Fibroblast of skin of left biceps (primary cell): ENCODE measurements around the gene KLHDC3.
"Not testable (repeated sequence)": the region's sequence is repeated elsewhere in the genome, so short reads cannot be mapped to it uniquely, and the experiment has no call there.

Experiments
- DNase-seq, 2 experiments: peaks; one replicate each; pipeline ENCODE4 v3.0.0-alpha.2; 2013; ENCODE audit warnings: low read depth in 2 of 2

KLHDC3 gene

DNA sequence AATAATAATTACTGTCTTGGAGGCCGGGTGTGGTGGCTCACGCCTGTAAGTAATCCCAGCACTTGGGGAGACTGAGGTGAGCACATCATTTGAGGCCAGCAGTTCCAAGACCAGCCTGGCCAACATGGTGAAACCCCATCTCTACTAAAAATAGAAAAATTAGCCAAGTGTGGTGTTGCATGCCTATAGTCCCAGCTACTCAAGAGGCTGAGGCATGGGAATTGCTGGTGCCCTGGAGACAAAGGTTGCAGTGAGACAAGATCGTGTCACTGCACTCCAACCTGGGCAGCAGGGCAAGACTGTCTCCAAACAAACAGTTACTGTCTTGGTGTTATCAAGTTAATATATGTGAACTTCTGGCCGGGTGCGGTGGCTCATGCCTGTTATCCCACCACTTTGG is 12.3 kb downstream of the KLHDC3 start:
- no peak for DNase-seq

GRCh38 chr6:43029120-43029519 is 15.1 kb downstream of the KLHDC3 start:
- no peak for DNase-seq

DNA sequence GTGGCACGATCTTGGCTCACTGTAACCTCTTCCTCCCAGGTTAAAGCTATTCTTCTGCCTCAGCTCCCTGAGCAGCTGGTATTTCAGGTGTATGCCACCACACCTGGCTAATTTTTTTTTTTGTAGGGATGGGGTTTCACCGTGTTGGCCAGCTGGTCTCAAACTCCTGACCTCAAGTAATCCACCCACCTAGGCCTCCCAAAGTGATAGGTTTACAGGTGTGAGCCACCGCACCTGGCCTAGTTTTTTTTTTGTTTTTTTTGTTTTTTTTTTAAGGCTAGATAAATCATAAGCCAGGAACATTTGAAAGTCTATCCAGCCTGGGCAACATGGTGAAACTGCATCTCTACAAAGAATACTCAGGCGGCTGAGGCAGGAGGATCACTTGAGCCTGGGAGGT is 18.3 kb downstream of the KLHDC3 start:
- DNase-seq = no peak

DNA sequence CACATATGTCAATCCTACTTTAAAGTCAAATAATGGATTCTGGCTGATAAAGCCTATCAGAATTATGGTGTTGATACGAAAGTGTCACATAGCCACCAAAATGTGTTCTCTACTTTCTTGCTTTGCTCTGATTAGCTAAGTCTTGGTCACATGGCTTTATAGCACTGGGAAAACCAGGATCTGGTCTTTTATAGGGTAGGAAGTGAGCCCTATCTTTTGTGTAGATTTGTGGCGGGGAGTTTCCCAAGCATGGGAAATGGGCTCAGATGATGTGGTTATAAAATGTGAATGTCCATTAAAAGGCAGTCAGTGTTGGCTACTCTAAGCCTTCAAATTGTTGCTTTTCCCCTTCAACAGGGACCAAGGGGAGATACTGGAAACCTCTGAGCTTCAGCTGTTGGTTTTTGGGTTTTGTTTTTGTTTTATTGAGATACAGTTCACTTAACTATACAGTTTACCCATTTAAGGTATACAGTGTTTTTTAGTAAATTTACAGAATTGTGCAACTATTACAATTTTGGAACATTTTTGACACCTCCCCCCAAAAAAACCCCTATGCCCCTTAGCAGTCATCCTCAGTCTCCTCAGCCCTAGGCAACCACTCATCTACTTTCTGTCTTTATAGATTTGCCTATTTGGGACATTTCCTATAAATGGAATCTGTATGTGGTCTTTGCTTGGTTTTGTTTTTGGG is 19.6 kb downstream of the KLHDC3 start:
- DNase-seq = no peak

DNA sequence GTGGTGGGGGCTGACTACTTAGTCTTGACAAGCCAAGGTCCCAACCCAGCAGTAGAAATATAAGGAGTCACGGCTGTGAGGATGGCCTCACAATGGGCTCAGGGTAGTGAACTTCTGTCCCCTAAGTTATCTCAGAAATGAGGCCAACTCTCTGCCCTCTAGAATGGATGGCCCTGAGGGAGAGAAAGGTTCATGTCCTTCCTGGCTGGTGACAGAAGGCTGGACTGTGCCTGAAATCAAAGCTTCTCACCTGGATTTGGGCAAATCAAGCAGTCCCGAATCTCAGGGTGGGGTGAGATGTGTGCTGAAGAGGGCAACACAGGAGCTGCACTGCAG is 20.1 kb downstream of the KLHDC3 start:
- no peak for DNase-seq

DNA sequence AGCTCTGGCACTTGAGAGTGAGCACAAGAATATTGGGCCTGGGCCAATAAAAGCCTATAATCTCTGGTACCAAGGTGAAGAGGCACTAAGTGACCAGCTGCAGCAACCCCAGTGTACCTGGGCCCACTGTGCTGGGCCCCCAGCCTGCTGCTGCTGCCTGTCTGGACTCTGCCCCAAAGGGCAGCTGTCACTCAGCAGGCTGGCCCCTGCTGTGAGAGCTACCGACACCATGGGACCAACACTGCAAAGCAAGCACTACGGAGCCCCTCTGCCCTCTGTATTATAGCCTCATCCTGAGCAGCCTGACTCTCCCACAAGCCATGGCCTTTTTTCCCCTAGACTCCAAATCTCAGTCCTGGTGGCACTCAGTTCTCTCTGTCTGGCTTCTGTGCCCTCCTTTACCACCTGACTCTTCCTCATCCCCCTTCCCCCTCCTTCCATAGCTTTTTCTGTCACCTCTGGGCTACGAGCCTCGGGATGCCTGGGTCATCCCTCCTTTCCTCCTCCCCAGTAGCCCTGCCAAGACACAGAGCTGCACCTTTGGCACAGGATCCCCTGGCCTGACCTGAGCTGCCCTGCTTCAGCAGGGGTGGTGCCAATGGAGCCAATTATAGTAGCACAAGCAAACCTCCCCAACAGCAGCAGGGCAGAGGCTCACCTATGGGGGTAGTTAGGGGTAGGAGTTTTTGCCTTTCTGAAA is 21.6 kb downstream of the KLHDC3 start:
- no peak for DNase-seq

DNA sequence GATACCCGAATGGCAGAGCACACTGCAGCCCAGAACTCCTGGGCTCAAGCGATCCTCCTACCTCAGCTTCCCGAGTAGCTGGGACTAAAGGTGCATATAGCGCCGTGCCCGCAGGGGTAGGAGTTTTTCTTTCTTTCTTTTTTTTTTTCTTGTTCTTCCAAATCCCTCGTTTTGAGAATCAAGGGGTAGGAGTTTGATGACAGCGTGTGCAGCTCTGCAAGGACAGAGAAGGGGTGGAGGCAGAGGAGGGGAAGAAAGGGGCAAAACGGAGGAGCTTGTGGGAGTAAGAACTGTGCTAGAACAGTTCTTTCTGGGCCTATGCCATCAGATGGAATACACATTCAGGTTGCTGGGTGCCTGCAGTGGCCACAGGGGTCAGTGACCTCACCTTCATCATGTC is 22.7 kb downstream of the KLHDC3 start:
- DNase-seq = no peak

- no peak for DNase-seq
Observed at GRCh38 chr6:43037197-43037596, 23.1 kb downstream of the KLHDC3 start.

GRCh38 chr6:43037706-43038105 is 23.7 kb downstream of the KLHDC3 start:
- no peak for DNase-seq

DNA sequence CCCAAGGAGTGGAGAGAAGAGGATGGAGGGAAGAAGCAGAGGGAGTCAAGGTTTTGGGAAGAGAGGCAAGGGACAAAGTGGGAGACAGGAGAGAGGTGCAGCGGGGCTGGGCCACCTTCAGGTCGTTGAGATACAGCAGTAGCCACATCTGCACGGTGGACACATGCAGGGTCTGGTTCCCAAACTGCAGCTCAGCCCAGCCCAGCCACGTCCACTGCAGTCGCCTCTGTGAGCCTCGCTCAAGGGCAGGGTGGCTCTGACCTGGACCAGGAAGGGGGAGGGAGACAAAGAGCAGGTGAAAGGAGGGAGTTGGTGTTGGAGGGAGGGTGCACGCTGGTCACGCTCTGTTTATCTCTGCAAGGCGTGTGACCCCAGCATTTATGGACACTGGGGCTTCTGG is 24.7 kb downstream of the KLHDC3 start:
- DNase-seq = no peak

DNA sequence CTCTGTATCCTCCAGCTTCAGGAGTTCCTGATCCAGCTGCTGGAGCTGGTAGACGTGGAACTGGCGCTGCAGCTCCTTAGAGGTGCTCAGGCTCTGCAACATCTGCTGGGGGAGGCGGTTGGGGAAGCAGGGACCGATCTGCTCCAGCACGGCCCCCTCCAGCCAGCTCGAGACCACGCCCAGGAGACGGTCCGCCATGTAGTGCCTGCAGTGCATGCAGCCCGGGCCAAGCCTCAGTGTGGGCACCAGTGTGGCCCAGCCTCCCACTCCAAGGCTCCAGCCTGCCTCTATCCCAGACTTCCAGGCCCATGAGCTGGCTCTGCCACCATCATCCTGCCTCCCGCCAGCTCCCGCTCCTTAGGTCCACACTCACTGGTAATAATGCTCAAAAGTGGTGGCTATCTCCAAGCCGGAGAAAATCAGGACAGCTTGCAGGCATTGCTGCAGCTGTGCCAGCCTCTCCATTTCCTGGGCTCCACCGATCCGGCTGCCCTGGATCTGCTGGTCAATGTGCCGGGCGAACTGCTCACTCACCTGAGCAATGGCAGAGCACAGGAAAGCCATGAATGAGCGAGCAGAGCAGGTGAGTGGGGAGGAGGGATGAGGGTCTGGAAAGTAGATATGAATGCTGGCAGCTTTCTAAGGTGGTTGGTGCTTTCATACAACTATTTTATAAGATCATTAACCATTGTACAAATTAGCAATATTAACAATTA is 26.7 kb downstream of the KLHDC3 start:
- no peak for DNase-seq

GRCh38 chr6:43041475-43041874 is 27.4 kb downstream of the KLHDC3 start:
- DNase-seq = not testable (repeated sequence)

DNA sequence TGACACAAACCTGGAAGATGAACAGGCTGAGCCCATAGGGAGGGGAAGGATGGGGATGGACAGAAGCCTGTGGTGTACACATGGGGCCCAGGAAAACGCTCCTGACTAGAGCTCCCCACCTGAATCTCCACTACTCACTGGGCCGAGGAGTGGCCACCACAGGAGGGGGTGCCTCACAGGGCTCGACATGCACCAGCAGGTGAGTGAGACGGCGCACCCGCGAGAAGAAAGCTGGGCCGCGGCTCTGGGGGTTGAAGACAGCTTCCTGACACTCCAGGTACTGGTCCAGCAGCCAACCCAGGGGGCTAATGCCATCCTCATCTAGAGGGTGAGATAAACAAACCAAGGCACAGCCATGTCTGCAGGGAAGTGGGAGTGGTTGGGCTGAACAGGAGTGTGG is 29.3 kb downstream of the KLHDC3 start:
- no peak for DNase-seq

DNA sequence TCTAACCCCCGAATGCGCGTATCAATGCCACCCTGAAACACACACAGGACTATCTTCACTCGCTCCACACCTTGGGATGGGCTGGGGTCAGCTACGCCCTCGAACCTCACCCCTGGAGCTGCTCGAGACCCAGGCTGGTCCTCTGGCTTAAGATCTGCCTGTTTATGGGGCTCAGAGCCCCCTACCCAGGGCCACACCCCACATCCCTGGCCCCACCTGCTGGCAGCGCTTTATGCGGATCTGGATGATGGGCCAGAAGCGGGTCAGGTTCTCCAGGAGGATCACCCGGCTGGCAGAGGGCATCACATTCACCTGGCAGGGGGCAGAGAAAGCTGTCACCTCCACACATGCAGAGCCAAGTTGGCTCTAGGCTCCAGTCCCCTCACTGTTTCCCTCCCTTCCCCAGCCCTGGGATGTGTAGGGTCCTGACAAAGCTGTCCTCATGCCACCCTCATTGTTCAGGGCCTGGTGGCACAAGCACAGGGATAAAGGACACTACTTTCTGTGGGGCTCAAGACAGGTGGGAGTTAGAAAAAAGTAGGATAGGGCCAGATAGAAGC is 31.4 kb downstream of the KLHDC3 start:
- DNase-seq = no peak

GRCh38 chr6:43047998-43048397 is 33.9 kb downstream of the KLHDC3 start:
- no peak for DNase-seq

- no peak for DNase-seq
Observed at GRCh38 chr6:43050981-43051380, 36.9 kb downstream of the KLHDC3 start.

DNA sequence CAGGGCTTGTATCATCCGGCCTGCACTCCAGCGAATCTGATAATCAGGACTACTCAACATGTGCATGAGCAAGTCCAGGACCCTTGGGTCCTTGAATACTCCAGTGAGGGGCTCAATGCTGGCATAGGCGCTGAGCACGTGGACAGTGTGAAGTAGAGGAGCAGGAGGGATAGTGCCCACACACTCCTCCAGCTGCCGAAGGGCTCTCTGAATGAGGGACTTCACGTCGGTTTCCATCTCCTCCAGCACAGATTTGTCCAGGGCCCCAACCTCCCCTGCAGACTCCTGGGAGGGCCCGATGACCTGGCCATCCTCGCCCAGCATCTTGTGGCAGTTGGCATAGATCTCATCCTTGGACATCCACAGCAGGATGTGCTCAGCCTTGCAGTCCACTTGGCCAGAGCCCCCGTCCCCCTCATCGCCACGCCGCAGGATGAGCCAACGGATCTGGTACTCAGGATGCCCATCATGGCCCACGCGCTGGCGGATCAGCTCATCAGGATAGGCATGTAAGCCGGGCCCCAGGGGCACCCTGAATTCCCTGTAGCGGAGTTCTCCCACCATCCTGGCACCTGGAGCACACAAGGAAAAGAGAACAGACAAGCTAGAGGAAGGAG is 38.3 kb downstream of the KLHDC3 start:
- DNase-seq = no peak

DNA sequence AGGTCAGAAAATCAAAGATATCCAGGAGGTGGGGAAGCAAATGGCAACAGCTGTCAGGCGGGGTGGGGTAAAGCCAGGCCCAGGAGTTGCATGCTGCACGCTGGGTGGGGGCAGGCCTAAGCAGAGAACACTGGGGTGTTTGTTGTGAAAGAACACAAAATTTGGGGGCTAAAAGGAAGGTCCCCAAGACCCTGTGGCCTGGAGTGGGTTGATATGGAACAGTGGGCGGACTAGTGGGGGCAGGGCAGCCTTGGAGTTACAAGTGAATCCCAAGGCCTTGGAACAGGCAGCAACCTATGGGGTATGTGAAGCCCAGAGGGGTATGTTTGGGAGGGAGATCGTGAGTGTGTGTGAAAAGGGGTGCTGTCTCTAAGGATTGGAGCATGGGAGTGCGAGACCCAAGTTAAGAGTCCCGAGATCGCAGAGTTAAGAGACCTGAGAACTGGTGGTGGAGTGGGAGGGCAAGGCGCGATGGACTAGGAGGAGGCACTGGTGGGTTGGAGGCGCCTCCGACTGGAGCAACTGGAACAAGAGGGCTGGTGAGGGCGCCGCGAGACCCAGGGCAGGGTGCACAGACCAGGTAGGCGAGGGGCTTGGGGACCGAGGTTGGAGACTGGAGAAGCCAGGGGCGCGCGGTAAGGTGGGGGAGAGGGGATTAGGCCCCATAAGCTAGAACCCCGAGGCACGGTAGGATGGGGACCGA is 38.9 kb downstream of the KLHDC3 start:
- DNase-seq = no peak

- DNase-seq = peak; percentile 87
Observed at GRCh38 chr6:43053545-43054205, 39.6 kb downstream of the KLHDC3 start, which contains the start of gene CUL7. CUL7 (minus strand) TSS chr6:43053851; CDS start chr6:43052788, 1,063 bp downstream.

DNA sequence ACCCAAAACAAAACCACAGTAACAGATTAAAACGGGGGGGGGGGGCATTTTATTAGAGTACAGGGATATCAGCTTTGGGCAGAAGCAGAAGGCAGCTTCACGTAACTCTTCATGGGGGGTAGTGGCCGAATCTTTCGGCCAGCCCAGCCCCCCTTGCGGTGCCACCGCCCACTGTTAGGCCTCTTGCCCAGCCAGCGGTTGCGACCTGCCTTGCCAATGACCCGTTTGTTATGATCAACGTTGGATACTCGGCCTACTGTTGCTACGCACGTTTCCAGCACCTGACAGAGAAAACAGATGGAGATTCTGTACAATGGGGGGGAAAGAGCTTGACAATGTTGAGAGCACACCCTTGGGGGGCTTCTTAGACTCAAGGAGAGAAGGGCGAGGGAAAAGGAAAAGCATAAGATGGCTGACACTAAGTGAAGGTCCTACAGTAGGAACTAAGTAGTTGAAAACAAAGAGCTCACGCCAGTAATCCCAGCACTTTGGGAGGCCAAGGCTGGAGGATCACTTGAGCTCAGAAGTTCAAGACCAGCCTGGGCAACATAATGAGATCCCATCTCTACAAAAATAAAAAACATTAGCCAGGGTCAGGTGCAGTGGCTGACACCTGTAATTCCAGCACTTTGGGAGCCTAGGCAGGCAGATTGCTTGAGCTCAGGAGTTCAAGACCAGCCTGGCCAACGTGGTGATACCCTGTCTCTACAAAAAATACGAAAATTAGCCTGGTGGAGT is 40.3 kb downstream of the KLHDC3 start:
- DNase-seq = no peak
